ENCODE results near the gene KRT79.

Gene KRT79

GRCh38 chr12:52813203-52813819 lies 20.8 kb downstream of the KRT79 start:
- no peak for DNase-seq (ENCODE audit: insufficient read length, low spot score)
- FAIRE-seq, result no peak
- TF ChIP-seq CTCF (IDR thresholded peaks at IDR 0.05; ENCODE audit: insufficient read depth, missing control alignments), result no peak

- TF ChIP-seq CTCF (IDR thresholded peaks at IDR 0.05; ENCODE audit: insufficient read depth, missing control alignments), result no peak
- FAIRE-seq (no peak), DNase-seq (ENCODE audit: insufficient read length, low spot score) (no peak)
Observed at GRCh38 chr12:52812749-52813148, 21.4 kb downstream of the KRT79 start.

- DNase-seq (ENCODE audit: insufficient read length, low spot score) (no peak), FAIRE-seq (no peak)
- TF ChIP-seq CTCF (IDR thresholded peaks at IDR 0.05; ENCODE audit: insufficient read depth, missing control alignments), result no peak
Observed at GRCh38 chr12:52812073-52812400, 22.1 kb downstream of the KRT79 start.

- no peak for TF ChIP-seq CTCF (IDR thresholded peaks at IDR 0.05; ENCODE audit: insufficient read depth, missing control alignments)
- FAIRE-seq (no peak), DNase-seq (ENCODE audit: insufficient read length, low spot score) (no peak)
Observed at GRCh38 chr12:52811191-52812072, 22.7 kb downstream of the KRT79 start.

- FAIRE-seq, result no peak
- TF ChIP-seq CTCF (IDR thresholded peaks at IDR 0.05; ENCODE audit: insufficient read depth, missing control alignments), result no peak
- no peak for DNase-seq (ENCODE audit: insufficient read length, low spot score)
Observed at GRCh38 chr12:52810554-52810953, 23.6 kb downstream of the KRT79 start.

GRCh38 chr12:52809166-52809565 lies 24.9 kb downstream of the KRT79 start:
- DNase-seq (ENCODE audit: insufficient read length, low spot score), result no peak
- no peak for FAIRE-seq
- TF ChIP-seq CTCF (IDR thresholded peaks at IDR 0.05; ENCODE audit: insufficient read depth, missing control alignments), result no peak

- FAIRE-seq (no peak), DNase-seq (ENCODE audit: insufficient read length, low spot score) (no peak)
- TF ChIP-seq CTCF (IDR thresholded peaks at IDR 0.05; ENCODE audit: insufficient read depth, missing control alignments), result no peak
Observed at GRCh38 chr12:52808573-52809160, 25.4 kb downstream of the KRT79 start.
